ENCODE measurements around the gene MAP3K14. TPM values are rescaled to one million over a fixed set of nuclear protein-coding genes. Genes with fewer than 3 reads are reported as not detected.
"Not testable (repeated sequence)": the region's sequence is repeated elsewhere in the genome, so short reads cannot be mapped to it uniquely, and the experiment has no call there.

MAP3K14 gene
- total RNA-seq, 1 donor from 2014 or later, result 49.5 TPM

DNA sequence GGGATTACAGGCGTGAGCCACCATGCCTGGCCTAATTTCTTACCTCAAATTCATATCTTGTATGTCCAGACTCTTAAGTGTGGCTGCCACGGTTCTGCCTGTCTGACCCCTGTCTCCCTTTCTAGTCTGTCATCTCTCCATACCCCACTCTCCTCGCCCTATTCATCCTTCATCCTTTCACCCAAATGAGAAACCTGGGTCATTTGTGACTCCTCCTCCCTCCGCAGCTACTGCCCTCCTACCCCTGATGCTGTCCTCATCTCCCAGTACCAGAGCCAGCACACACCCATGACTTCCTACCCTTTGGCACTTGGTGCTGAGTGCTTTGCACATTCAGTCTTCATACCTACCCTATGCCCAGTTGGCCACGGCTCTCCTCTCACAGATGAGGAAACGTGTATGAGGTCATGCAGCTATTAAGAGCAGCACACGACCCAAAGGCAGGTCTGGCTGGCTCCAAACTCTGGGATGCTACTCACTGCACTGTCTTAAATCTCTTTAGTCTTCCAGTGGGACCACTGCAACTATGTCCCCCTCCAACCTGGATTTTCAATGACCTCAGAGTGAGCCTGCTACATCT is 56.5 kb downstream of the MAP3K14 start:
- H3K4me3 Mint-ChIP-seq (ENCODE audit: low read depth), result no peak overlapping the region

GRCh38 chr17:45258981-45259380 is 57.8 kb downstream of the MAP3K14 start:
- no peak for DNase-seq (ENCODE audit: low spot score)
- Mint-ChIP-seq H3K27me3 (ENCODE audit: low read depth) (no peaks in the 10 kb centered on the region), H3K4me3 (ENCODE audit: low read depth) (no peak overlapping the region), H3K4me1 (ENCODE audit: low read depth) (peaks cover 40% of the 10 kb centered on the region), H3K9me3 (no peaks in the 10 kb centered on the region), H3K27ac (no peak overlapping the region), H3K36me3 (ENCODE audit: low read depth) (peaks cover 22% of the 10 kb centered on the region)
- intact Hi-C loops (cut with micrococcal nuclease), result no loop called here

More for the DNA sequence above, 56.5 kb downstream of the MAP3K14 start:
- H3K4me1 Mint-ChIP-seq (ENCODE audit: low read depth), result peaks cover 34% of the 10 kb centered on the region
- no peak overlapping the region for H3K27ac Mint-ChIP-seq
- peaks cover 31% of the 10 kb centered on the region for H3K36me3 Mint-ChIP-seq (ENCODE audit: low read depth)
- H3K9me3 Mint-ChIP-seq, result no peaks in the 10 kb centered on the region
- no peaks in the 10 kb centered on the region for H3K27me3 Mint-ChIP-seq (ENCODE audit: low read depth)
- DNase-seq (ENCODE audit: low spot score), result no peak
- intact Hi-C loops (cut with micrococcal nuclease), result no loop called here

DNA sequence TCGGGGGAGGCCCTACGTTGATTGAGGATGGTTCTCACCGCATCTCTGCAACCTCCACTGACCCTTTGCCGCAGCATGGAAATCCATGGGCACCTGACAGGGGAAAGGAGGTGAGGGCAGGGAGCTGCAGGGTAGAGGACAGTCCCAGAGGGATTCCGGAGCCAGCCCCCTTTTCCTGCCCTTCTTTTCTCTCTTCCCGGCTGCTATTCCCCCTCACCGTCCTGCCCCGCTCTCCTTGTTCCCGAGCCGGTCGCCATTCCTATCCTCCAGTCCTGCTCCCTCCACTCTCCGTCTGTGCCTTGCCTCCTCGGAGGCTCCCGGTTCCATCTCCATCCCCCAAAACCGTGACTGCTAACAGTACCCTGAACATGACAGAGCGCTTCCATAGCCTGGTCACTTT is 59.7 kb downstream of the MAP3K14 start:
- no peak for DNase-seq (ENCODE audit: low spot score)
- intact Hi-C loops (cut with micrococcal nuclease), result no loop called here
- no peaks in the 10 kb centered on the region for H3K9me3 Mint-ChIP-seq
- no peak overlapping the region for H3K27ac Mint-ChIP-seq
- H3K36me3 Mint-ChIP-seq (ENCODE audit: low read depth), result peaks cover 22% of the 10 kb centered on the region
- peaks cover 45% of the 10 kb centered on the region for H3K4me1 Mint-ChIP-seq (ENCODE audit: low read depth)
- no peaks in the 10 kb centered on the region for H3K27me3 Mint-ChIP-seq (ENCODE audit: low read depth)
- H3K4me3 Mint-ChIP-seq (ENCODE audit: low read depth), result no peak overlapping the region

GRCh38 chr17:45256114-45256966 is 60.5 kb downstream of the MAP3K14 start:
- Mint-ChIP-seq H3K9me3 (no peaks in the 10 kb centered on the region), H3K4me3 (ENCODE audit: low read depth) (no peak overlapping the region), H3K27ac (peak overlapping the region; percentile 5), H3K36me3 (ENCODE audit: low read depth) (peaks cover 27% of the 10 kb centered on the region), H3K4me1 (ENCODE audit: low read depth) (peaks cover 49% of the 10 kb centered on the region), H3K27me3 (ENCODE audit: low read depth) (no peaks in the 10 kb centered on the region)
- intact Hi-C loops (cut with micrococcal nuclease), result no loop called here
- DNase-seq (ENCODE audit: low spot score), result no peak

GRCh38 chr17:45255358-45255757 is 61.5 kb downstream of the MAP3K14 start:
- no peaks in the 10 kb centered on the region for H3K27me3 Mint-ChIP-seq (ENCODE audit: low read depth)
- intact Hi-C loops (cut with micrococcal nuclease), result no loop called here

DNA sequence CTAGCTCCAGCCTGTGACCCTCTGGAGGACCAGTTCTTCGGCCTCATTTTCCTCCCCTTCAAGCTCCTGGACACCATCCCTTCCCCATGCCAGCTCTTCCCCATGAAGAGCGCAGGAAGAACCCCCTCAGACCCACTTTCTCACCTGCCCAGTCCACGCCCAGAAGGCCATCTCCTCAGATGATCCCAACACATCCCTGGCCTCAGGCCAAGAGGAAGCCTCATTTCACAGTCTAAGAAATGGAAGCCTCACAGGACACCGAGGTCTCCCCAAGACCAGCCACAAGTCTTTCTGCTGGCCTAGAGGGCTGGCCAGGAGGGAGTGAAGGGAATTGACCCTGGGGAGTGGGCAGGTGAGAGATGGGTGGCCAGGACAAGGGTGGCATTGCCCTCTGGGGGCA is 62.9 kb downstream of the MAP3K14 start:
- H3K9me3 Mint-ChIP-seq, result no peaks in the 10 kb centered on the region
- intact Hi-C loops (cut with micrococcal nuclease), result no loop called here
- no peaks in the 10 kb centered on the region for H3K27me3 Mint-ChIP-seq (ENCODE audit: low read depth)
- peaks cover 44% of the 10 kb centered on the region for H3K36me3 Mint-ChIP-seq (ENCODE audit: low read depth)
- H3K4me3 Mint-ChIP-seq (ENCODE audit: low read depth), result no peak overlapping the region
- H3K27ac Mint-ChIP-seq, result peak overlapping the region; percentile 82
- no peak for DNase-seq (ENCODE audit: low spot score)
- peaks cover 55% of the 10 kb centered on the region for H3K4me1 Mint-ChIP-seq (ENCODE audit: low read depth)

More at GRCh38 chr17:45255358-45255757, 61.5 kb downstream of the MAP3K14 start:
- Mint-ChIP-seq H3K36me3 (ENCODE audit: low read depth) (peaks cover 36% of the 10 kb centered on the region), H3K9me3 (no peaks in the 10 kb centered on the region), H3K27ac (peak overlapping the region; percentile 33), H3K4me1 (ENCODE audit: low read depth) (peaks cover 47% of the 10 kb centered on the region), H3K4me3 (ENCODE audit: low read depth) (no peak overlapping the region)
- DNase-seq (ENCODE audit: low spot score), result no peak

- H3K27me3 Mint-ChIP-seq (ENCODE audit: low read depth); intact Hi-C loops (cut with micrococcal nuclease): not testable (repeated sequence)
- peak overlapping the region; percentile 2 for H3K4me3 Mint-ChIP-seq (ENCODE audit: low read depth)
Measured at GRCh38 chr17:45253237-45253636, 63.6 kb downstream of the MAP3K14 start.

DNA sequence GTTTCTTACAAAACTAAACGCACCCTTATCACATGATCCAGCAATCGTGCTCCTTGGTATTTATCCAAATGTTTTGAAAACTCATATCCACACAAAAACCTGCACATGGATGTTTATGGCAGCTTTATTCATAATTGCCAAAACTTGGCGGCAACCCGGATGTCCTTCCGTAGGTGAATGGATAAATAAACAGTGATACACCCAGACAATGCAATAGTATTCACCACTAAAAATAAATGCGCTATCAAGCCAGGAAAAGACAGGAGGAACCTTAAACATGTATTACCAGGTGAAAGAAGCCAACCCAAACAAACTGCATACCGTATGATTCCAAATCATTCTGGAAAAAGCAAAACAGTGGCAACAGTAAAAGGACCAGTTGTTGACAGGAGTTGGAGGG is 64.9 kb downstream of the MAP3K14 start:
- peaks cover 63% of the 10 kb centered on the region for H3K4me1 Mint-ChIP-seq (ENCODE audit: low read depth)
- no peak overlapping the region for H3K4me3 Mint-ChIP-seq (ENCODE audit: low read depth)
- no peaks in the 10 kb centered on the region for H3K9me3 Mint-ChIP-seq
- peaks cover 57% of the 10 kb centered on the region for H3K36me3 Mint-ChIP-seq (ENCODE audit: low read depth)
- no peak for DNase-seq (ENCODE audit: low spot score)
- H3K27ac Mint-ChIP-seq, result peak overlapping the region; percentile 82
- intact Hi-C loops (cut with micrococcal nuclease), result loop anchor here (1.0 kb wide), 1 partner anchor 25 kb away; no protein-coding TSS in a partner anchor
- no peaks in the 10 kb centered on the region for H3K27me3 Mint-ChIP-seq (ENCODE audit: low read depth)

More at GRCh38 chr17:45253237-45253636, 63.6 kb downstream of the MAP3K14 start:
- H3K9me3 Mint-ChIP-seq; DNase-seq (ENCODE audit: low spot score): not testable (repeated sequence)
- peaks cover 48% of the 10 kb centered on the region for H3K36me3 Mint-ChIP-seq (ENCODE audit: low read depth)
- peak overlapping the region; percentile 82 for H3K27ac Mint-ChIP-seq
- H3K4me1 Mint-ChIP-seq (ENCODE audit: low read depth), result peaks cover 61% of the 10 kb centered on the region

DNA sequence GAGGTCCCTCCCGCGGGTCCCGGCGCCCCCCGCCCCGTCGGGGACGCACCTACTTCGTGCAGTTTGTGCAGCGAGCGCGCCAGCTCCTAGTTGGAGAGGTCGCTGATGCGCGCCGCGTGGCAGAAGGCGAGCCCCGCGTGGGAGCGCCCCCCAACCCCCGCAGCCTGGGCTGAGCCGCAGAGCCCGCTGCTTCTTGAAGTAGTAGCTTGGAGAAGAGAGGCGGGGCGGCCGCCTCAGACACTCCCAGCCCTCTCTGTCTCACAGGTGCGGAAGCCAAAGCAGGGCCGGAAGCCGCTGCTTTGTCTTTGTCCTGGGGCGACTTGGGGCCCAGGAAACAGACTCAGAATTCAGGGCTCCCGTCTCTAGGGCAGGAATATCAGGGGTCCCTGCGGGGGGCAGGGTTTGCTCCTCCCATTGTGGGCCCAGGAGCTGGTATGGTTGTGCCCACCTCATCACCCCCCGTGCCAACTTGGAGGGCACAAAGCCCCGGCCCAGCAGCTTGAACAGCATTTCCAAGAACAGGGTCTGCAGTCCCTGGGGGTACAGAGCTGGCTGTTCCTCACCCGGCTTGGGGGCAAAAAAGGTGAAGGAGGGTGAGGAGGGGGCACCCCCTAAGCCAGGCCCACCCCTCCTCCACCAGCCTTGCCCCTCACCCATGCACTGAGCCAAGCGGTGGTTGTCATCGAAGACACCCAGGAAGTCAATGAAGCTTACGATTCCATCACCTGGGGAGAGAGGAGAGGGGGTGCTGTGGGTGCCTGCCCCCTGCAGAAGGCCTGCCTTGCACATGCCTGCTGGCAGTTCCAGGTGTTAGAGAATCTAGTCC is 68.5 kb downstream of the MAP3K14 start:
- Mint-ChIP-seq H3K4me3 (ENCODE audit: low read depth) (peak overlapping the region; percentile 81), H3K9me3 (no peaks in the 10 kb centered on the region), H3K4me1 (ENCODE audit: low read depth) (peaks cover 58% of the 10 kb centered on the region), H3K27me3 (ENCODE audit: low read depth) (no peaks in the 10 kb centered on the region), H3K27ac (peak overlapping the region; percentile 79), H3K36me3 (ENCODE audit: low read depth) (peaks cover 89% of the 10 kb centered on the region)
- intact Hi-C loops (cut with micrococcal nuclease), result loop anchor here (1.0 to 5.0 kb wide), 2 partner anchors 101 to 113 kb away; partner anchors contain the start of genes ACBD4 and HEXIM1
- DNase-seq (ENCODE audit: low spot score), result peak; percentile 76

- H3K9me3 Mint-ChIP-seq, result no peaks in the 10 kb centered on the region
- peaks cover 90% of the 10 kb centered on the region for H3K36me3 Mint-ChIP-seq (ENCODE audit: low read depth)
- H3K27ac Mint-ChIP-seq, result peak overlapping the region; percentile 91
Measured at GRCh38 chr17:45247429-45248131, 69.2 kb downstream of the MAP3K14 start.

GRCh38 chr17:45246861-45247428 is 69.9 kb downstream of the MAP3K14 start:
- H3K36me3 Mint-ChIP-seq (ENCODE audit: low read depth), result peaks cover 90% of the 10 kb centered on the region

More at GRCh38 chr17:45247429-45248131, 69.2 kb downstream of the MAP3K14 start:
- intact Hi-C loops (cut with micrococcal nuclease), result loop anchor here (1.0 to 5.0 kb wide), 5 partner anchors 18 to 112 kb away; partner anchors contain the start of genes ACBD4 and HEXIM1
- peaks cover 53% of the 10 kb centered on the region for H3K4me1 Mint-ChIP-seq (ENCODE audit: low read depth)
- DNase-seq (ENCODE audit: low spot score), result peak; percentile 95
- H3K27me3 Mint-ChIP-seq (ENCODE audit: low read depth), result no peaks in the 10 kb centered on the region
- H3K4me3 Mint-ChIP-seq (ENCODE audit: low read depth), result peak overlapping the region; percentile 91

More at GRCh38 chr17:45246861-45247428, 69.9 kb downstream of the MAP3K14 start:
- H3K9me3 Mint-ChIP-seq, result no peaks in the 10 kb centered on the region
- H3K4me3 Mint-ChIP-seq (ENCODE audit: low read depth), result peak overlapping the region; percentile 91
- peak overlapping the region; percentile 91 for H3K27ac Mint-ChIP-seq
- intact Hi-C loops (cut with micrococcal nuclease), result loop anchor here (1.0 to 5.0 kb wide), 4 partner anchors 18 to 100 kb away; partner anchors contain the start of gene HEXIM1
- DNase-seq (ENCODE audit: low spot score), result no peak
- H3K27me3 Mint-ChIP-seq (ENCODE audit: low read depth), result no peaks in the 10 kb centered on the region
- H3K4me1 Mint-ChIP-seq (ENCODE audit: low read depth), result peaks cover 47% of the 10 kb centered on the region

All from activated T-helper 2 cell treated with anti-CD3 and anti-CD28 coated beads, Interferon-gamma antibody, Interleukin-2, Interleukin-4, amounts not matched to agents 10 μg/mL and 5 μg/mL and 100 μg/mL, durations not matched to agents 14 hours and 24 hours and 36 hours (primary cell).